Neuron (in vitro differentiated cells): ENCODE results near the gene GLT6D1.

Experiments used
- H2AFZ ChIP-seq: one replicate; pipeline ENCODE4 v1.6.1; 2013; ENCODE audit warnings: low read depth, mild to moderate bottlenecking, inconsistent platforms, low read length, moderate library complexity
- H3K27me3 ChIP-seq: one replicate; pipeline ENCODE4 v1.6.1; 2013; ENCODE audit warnings: low read length; ENCODE audit not compliant: insufficient read depth
- H3K36me3 ChIP-seq: one replicate; pipeline ENCODE4 v1.6.1; 2013; ENCODE audit warnings: low read length; ENCODE audit not compliant: insufficient read depth
- H3K4me1 ChIP-seq: one replicate; pipeline ENCODE4 v1.6.1; 2013; ENCODE audit warnings: low read length; ENCODE audit not compliant: insufficient read depth
- H3K4me3 ChIP-seq: 2 replicates; pipeline ENCODE4 v1.5.1; 2013; ENCODE audit warnings: mild to moderate bottlenecking, low read length, moderate library complexity
- H3K9me3 ChIP-seq: one replicate; pipeline ENCODE4 v1.6.1; 2013; ENCODE audit warnings: low read length

The GLT6D1 gene

GRCh38 chr9:135607401-135608293 is 31.7 kb downstream of the GLT6D1 start:
- H3K9me3 ChIP-seq: no peaks in the 10 kb centered on the region
- peaks cover 8% of the 10 kb centered on the region for H3K27me3 ChIP-seq
- H2AFZ ChIP-seq: no peak overlapping the region
- no peaks in the 10 kb centered on the region for H3K4me1 ChIP-seq
- no peaks in the 10 kb centered on the region for H3K36me3 ChIP-seq
- no peak overlapping the region for H3K4me3 ChIP-seq

DNA sequence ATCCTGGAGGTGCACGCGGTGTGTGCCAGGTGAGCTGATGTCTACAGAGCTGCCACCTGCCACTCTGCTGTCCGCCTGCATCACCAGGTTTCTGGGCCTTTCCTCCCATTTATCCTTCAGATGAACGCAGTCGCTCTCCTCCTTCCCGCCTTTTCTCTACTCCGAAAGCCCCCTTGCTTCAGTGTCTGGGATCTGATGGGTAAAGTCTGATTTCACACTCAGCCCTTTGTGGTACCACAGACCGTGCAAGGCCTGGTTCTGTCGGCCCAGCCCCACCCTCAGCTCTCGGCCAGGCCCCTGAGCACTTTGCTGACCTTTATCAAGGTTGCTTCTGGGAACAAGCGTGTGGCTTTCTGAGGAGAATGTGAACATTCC is 32.5 kb downstream of the GLT6D1 start:
- Histone ChIP-seq H3K4me1 (no peaks in the 10 kb centered on the region), H3K4me3 (no peak overlapping the region), H3K9me3 (no peaks in the 10 kb centered on the region), H3K27me3 (peaks cover 8% of the 10 kb centered on the region), H3K36me3 (no peaks in the 10 kb centered on the region), H2AFZ (no peak overlapping the region)

- H3K27me3 ChIP-seq: peaks cover 8% of the 10 kb centered on the region
- no peaks in the 10 kb centered on the region for H3K36me3 ChIP-seq
Observed at GRCh38 chr9:135605238-135605781, 34.0 kb downstream of the GLT6D1 start.

DNA sequence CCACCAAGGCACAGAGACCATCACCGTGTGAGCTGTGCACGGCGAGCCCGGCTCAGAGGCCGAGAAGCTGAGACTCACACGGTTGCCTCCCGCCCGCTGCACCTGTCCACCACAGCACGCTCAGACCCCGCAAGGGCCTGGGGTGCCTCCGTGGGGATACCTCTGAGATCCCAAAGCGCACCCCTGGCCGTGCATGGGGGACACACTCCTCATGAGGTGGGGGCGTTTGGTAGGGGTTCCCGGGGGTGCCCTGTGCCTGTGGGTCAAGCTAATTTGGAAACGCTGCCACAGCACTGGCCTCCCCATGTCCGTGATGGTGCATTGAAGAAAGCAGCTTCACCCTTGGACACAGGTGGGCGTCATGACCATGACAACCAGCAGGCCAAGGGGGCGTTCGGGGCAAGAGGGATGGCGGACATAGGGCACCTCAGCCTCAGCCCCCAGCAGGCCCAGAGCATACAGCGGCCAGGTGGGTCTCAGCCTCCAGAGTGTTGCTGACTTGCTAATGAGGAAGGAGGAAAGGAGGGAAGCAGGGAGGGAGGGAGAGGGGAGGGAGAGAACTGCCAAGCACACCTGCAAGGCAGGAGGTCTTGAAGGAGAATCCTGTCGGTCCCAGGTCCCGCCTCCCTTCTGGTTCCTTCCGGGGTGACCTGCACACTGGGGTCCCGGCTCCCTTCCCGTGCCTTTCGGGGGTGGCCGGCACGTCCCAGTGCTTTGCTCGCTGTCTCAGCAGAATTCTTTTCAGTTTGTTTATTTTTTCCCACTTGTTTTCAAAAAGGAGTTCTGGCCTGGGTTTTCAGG is 34.7 kb downstream of the GLT6D1 start:
- Histone ChIP-seq H3K4me1 (no peaks in the 10 kb centered on the region), H3K27me3 (peaks cover 8% of the 10 kb centered on the region), H3K4me3 (no peak overlapping the region), H3K36me3 (no peaks in the 10 kb centered on the region), H3K9me3 (no peaks in the 10 kb centered on the region), H2AFZ (no peak overlapping the region)

More at GRCh38 chr9:135605238-135605781, 34.0 kb downstream of the GLT6D1 start:
- Histone ChIP-seq H2AFZ (no peak overlapping the region), H3K4me3 (no peak overlapping the region), H3K9me3 (no peaks in the 10 kb centered on the region), H3K4me1 (no peaks in the 10 kb centered on the region)

GRCh38 chr9:135602789-135603481 is 36.4 kb downstream of the GLT6D1 start:
- H2AFZ ChIP-seq: no peak overlapping the region
- peaks cover 8% of the 10 kb centered on the region for H3K27me3 ChIP-seq
- H3K9me3 ChIP-seq: no peaks in the 10 kb centered on the region
- no peak overlapping the region for H3K4me3 ChIP-seq
- H3K36me3 ChIP-seq: no peaks in the 10 kb centered on the region
- H3K4me1 ChIP-seq: no peaks in the 10 kb centered on the region

DNA sequence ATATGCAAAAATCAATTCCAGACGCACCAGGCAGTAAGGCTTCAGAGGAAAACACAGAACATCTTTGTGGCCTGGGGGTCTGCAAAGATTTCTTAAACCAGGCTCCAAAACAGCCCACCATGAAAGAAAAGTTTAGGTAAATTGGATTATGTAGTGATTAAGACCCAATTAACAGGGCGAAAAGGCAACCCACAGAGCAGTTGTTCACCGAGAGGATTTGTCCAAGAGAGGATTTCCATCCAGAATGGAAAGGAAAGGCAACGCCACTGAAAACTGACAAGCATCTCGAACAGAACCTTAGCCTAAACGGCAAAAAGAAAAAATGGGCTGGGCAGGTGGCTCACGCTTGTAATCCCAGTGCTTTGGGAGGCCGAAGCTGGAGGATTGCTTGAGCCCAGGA is 37.4 kb downstream of the GLT6D1 start:
- H3K36me3 ChIP-seq: no peaks in the 10 kb centered on the region
- no peaks in the 10 kb centered on the region for H3K9me3 ChIP-seq
- H3K27me3 ChIP-seq: peaks cover 4% of the 10 kb centered on the region
- no peak overlapping the region for H2AFZ ChIP-seq
- no peak overlapping the region for H3K4me3 ChIP-seq
- H3K4me1 ChIP-seq: no peaks in the 10 kb centered on the region

DNA sequence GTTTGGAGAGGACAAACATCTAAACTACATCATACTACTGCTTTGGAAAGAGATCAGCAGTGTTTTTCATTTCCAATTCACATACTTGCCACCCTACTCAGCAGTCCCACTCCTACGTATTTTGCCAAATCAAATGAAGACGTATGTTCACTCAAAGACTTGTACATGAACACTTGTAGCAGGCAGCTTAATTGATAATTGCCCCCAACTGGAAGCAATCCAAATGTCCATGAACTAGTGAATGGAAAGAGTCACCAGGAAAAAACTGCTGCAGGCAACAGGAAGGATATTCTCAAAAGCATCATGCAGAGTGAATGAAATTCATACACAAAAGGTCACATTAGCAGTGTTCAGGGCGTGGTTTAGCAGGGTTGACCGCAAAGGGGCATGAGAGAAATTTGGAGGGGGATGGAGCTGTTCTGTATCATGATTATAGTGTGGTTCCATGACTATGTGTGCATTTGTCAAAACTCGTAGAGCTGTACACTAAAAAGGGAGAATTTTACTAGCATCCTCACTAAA is 39.0 kb downstream of the GLT6D1 start:
- Histone ChIP-seq H3K27me3 (peaks cover 3% of the 10 kb centered on the region), H3K36me3 (no peaks in the 10 kb centered on the region), H3K9me3 (no peaks in the 10 kb centered on the region), H3K4me1 (no peaks in the 10 kb centered on the region), H3K4me3 (no peak overlapping the region), H2AFZ (no peak overlapping the region)

- no peaks in the 10 kb centered on the region for H3K36me3 ChIP-seq
- no peaks in the 10 kb centered on the region for H3K4me1 ChIP-seq
- H3K27me3 ChIP-seq: peaks cover 2% of the 10 kb centered on the region
- H3K4me3 ChIP-seq: no peak overlapping the region
- H3K9me3 ChIP-seq: no peaks in the 10 kb centered on the region
- no peak overlapping the region for H2AFZ ChIP-seq
Observed at GRCh38 chr9:135596211-135596610, 43.1 kb downstream of the GLT6D1 start.

- Histone ChIP-seq H3K27me3 (peaks cover 4% of the 10 kb centered on the region), H2AFZ (no peak overlapping the region), H3K36me3 (no peaks in the 10 kb centered on the region), H3K4me1 (no peaks in the 10 kb centered on the region), H3K4me3 (no peak overlapping the region), H3K9me3 (no peaks in the 10 kb centered on the region)
Observed at GRCh38 chr9:135592625-135593024, 46.7 kb downstream of the GLT6D1 start.

DNA sequence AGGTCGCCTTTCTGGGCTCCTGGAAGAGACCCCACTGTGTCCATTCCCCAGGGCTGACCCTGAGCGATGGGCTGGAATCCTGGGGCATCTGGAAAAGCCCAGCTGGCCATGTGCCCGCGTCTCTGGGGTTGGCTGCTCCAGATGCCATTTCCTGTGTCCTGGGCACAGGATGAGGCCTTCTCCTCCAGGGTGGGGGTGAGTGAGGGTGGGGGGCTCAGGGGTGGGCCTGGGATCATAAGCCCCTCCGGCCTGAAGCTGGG is 47.1 kb downstream of the GLT6D1 start:
- H3K27me3 ChIP-seq: peaks cover 4% of the 10 kb centered on the region
- no peak overlapping the region for H3K4me3 ChIP-seq
- H3K9me3 ChIP-seq: no peaks in the 10 kb centered on the region
- no peaks in the 10 kb centered on the region for H3K4me1 ChIP-seq
- no peaks in the 10 kb centered on the region for H3K36me3 ChIP-seq
- H2AFZ ChIP-seq: no peak overlapping the region

DNA sequence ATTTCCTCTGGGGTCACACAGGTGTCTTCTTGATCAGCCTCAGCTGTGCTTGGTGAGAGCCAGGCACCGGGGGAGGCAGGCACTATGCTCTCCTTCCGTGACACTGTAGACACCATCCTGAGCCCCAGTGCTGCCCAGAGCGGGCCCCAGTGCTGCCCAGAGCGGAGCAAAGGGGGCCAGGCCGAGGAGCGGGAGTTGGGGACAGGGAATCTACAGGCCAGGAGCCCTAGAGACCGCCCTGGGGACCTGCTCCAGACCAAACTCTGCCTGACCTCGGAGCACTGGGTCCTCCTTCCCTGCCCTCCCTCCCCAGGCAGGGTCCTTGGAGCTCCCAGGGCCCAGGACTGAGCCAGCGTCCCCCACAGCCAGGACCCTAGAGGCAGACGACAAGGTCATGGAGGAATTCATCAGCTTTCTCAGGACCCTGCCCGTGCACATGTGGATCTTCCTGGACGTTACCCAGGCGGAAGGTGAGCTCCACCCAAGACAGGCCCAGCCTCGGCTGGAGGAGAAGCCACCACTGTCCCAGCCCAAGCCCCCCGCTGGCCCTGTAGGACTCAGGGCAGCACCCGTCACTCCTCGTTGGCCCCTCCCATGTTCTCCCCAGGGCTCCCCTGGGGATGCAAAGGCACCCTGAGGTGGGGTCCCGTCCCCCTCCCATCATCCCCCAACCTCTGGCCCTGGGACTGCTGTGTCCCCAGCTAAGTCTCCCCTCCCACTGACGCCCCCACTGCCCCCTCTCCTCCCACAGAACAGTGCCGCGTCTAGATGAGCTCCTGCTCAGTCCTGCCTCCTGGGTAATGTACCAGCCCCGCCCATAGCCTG is 47.6 kb downstream of the GLT6D1 start:
- H2AFZ ChIP-seq: no peak overlapping the region
- H3K4me1 ChIP-seq: no peaks in the 10 kb centered on the region
- no peaks in the 10 kb centered on the region for H3K9me3 ChIP-seq
- peaks cover 4% of the 10 kb centered on the region for H3K27me3 ChIP-seq
- H3K4me3 ChIP-seq: no peak overlapping the region
- no peaks in the 10 kb centered on the region for H3K36me3 ChIP-seq

DNA sequence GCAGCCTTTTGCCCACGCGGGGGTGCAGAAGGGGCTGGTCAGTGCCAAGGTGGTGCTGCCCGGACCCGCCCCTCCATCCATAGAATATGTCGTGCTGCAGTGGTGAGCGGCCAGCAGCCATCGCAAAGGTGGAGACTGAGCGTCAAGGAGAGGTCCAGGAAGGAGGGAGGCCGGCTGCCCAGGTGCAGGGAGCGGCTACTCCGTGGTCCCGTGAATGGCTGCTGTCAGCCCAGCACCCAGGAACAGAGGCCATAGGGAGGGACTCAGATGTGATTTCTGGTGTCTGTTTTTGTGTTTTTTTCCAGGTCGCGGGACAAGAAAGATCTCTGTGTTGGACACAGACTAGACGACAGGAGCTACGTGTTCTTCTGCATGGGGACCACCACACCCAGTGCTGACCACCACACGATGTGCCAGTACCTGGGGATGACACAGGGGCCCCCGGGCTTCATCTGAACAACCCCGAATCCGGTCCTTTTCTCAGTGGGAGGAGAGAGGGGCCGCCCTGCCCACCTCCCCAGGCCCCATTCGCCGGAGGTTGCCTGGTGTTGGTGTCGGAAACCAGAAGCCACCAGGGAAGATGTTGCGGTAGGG is 48.8 kb downstream of the GLT6D1 start:
- no peaks in the 10 kb centered on the region for H3K36me3 ChIP-seq
- no peaks in the 10 kb centered on the region for H3K4me1 ChIP-seq
- no peaks in the 10 kb centered on the region for H3K9me3 ChIP-seq
- H2AFZ ChIP-seq: no peak overlapping the region
- no peak overlapping the region for H3K4me3 ChIP-seq
- H3K27me3 ChIP-seq: peaks cover 4% of the 10 kb centered on the region
